Embryonic facial prominence (tissue), 1 donor: ENCODE results near the gene DHCR24.

Source experiments
- DNase-seq: peaks from one replicate; pipeline ENCODE4 v3.0.0-alpha.2; 2016; ENCODE audit errors: extremely low spot score

The DHCR24 gene

DNA sequence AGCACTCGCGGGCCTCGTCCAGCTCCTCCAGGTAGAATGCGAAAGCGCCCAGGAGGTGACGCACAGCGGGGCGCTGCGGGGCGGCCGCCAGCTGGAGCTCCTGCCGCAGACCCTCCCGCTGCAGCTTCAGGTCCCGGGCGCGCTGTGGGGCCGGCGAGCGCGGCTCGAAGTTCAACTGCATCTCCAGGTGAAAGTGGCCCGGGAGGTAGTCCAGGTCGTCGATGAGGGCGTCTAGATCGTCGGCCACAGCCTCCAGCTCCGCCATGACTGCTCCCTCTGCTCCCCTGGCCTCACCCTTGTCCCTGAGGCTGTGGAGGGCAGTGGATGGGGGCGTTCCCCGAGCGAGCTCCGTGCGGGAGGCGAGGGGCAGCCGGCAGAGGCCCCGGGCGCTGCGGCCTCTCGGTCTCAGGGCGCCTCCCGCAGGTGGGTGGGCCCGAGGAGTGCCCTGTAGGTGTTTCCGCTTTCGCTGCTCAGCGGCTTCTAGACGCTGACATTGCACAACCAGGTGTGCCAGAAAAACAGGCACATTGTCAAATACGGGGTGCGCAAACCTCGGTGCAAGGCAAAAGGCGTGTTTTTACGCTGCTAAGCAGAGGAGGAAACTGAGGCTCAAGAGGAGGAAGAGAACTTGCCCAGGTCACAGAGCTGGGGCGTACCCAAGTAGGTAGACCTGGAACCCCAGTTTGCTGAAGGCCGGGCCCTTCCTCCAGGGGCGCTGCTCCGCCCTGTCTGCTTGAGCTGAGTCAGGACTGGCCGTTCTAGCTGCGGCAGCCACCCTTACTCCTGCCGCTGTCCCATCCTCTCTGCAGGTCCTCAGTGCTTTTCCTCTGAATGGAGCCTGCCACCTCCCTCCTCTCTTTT lies 85.9 kb downstream of the DHCR24 start, which contains the start of gene TTC22:
Gene TTC22, minus strand, starts transcription at position 425 of the 861 bp plus-strand sequence. Its CDS starts 160 bp downstream, at position 265.
- no peak for DNase-seq

DNA sequence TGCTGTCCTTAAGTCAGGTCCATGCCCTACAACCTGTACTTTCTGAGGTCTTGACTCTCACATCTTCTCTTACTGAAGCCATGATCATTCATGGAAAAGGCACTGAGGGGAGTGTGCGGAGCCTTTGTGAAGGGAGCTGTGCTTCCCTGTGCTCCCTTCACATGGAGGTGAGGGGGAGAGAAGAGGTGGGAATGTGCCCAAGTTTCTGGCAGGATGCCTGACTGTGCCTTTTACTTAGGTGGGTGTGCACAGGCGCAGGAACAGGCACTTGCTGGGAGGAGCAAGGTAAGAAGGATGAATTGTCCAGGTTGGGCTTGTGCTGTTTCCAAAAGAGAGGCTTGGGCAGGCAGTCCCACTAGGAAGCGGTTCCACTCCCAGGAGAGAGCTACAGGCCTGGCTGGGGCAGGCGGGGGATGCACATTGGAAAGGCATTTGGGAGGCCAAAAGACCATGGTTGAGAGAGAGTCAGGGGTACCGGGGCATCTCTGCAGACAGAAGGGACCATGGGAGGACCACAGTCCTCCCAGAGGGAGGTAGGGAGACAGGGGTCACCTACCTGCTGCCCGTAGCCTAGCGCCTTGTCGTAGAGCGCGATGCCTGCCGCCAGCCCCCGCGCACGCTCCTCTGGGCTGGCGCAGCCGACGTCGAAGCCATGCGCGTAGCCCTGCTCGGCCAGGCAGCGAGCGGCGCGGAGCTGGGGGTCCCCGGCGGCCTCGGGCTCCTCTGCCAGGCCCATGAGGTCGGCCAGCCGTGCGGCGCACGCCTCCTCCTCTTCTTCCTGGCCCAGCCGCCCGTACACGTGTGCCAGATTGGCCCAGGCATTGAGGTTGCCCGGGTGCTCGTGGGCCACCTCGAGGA lies 86.7 kb downstream of the DHCR24 start:
- no peak for DNase-seq
